HepG2 (cell line): ENCODE data around the gene BCL7A. TPM values are rescaled to one million over a fixed set of nuclear protein-coding genes. Genes with fewer than 3 reads are reported as not detected.

Source experiments
- GABPB1 ChIP-seq: IDR thresholded peaks from 2 replicates; pipeline ENCODE4 v1.6.1; 2016; ENCODE audit warnings: mild to moderate bottlenecking, missing genetic modification reagents, moderate library complexity, missing compliant biosample characterization
- GATA4 ChIP-seq: sonication (generic); IDR thresholded peaks from 2 replicates; pipeline ENCODE4 v1.6.1; 2016; ENCODE audit warnings: antibody characterized with exemption, low read depth, borderline replicate concordance
- GATAD1 ChIP-seq: IDR thresholded peaks from 2 replicates; pipeline ENCODE4 v1.6.1; 2016; ENCODE audit warnings: missing genetic modification reagents, missing compliant biosample characterization
- HHEX ChIP-seq: IDR thresholded peaks from 2 replicates; pipeline ENCODE4 v1.6.1; 2016; ENCODE audit warnings: control low read depth
- KLF11 ChIP-seq: IDR thresholded peaks from 2 replicates; pipeline ENCODE4 v1.6.1; 2016; ENCODE audit warnings: missing compliant biosample characterization
- MIER3 ChIP-seq: IDR thresholded peaks from 2 replicates; pipeline ENCODE4 v1.6.1; 2016; ENCODE audit warnings: missing compliant biosample characterization, borderline replicate concordance
- NFE2 ChIP-seq: sonication (generic); formaldehyde crosslinking; IDR thresholded peaks from 2 replicates; pipeline ENCODE4 v1.4.0; 2020; ENCODE audit warnings: missing genetic modification reagents
- ONECUT2 ChIP-seq: sonication (generic); formaldehyde crosslinking; IDR thresholded peaks from 2 replicates; pipeline ENCODE4 v1.4.0; 2020; ENCODE audit warnings: missing genetic modification reagents
- SMC3 ChIP-seq: IDR thresholded peaks from 2 replicates; pipeline ENCODE4 v1.6.1; 2011; ENCODE audit warnings: low read length, improper control_type of control experiment
- TAF15 ChIP-seq: fragments of 200-400 bp; formaldehyde crosslinking; IDR thresholded peaks from one replicate; pipeline ENCODE4 v1.6.1; 2018; ENCODE audit warnings: mild to moderate bottlenecking, low read depth, low read length; ENCODE audit not compliant: poor library complexity, severe bottlenecking
- ZNF10 ChIP-seq: sonication (generic); formaldehyde crosslinking; IDR thresholded peaks from 2 replicates; pipeline ENCODE4 v1.4.0; 2020; ENCODE audit warnings: mild to moderate bottlenecking, low read depth, missing genetic modification reagents, borderline replicate concordance
- ZNF292 ChIP-seq: sonication (generic); formaldehyde crosslinking; IDR thresholded peaks from 2 replicates; pipeline ENCODE4 v1.8.1; 2022; ENCODE audit warnings: mild to moderate bottlenecking, low read depth, missing genetic modification reagents, borderline replicate concordance
- ZNF562 ChIP-seq: sonication (generic); formaldehyde crosslinking; IDR thresholded peaks from 2 replicates; pipeline ENCODE4 v1.8.0; 2022; ENCODE audit warnings: missing genetic modification reagents, borderline replicate concordance
- ZNF607 ChIP-seq: sonication (generic); formaldehyde crosslinking; IDR thresholded peaks from 2 replicates; pipeline ENCODE4 v1.5.1; 2020; ENCODE audit warnings: missing genetic modification reagents, mild to moderate bottlenecking, borderline replicate concordance
- ZNF792 ChIP-seq: IDR thresholded peaks from 2 replicates; pipeline ENCODE4 v1.6.1; 2016
- polyA plus RNA-seq, 8 experiments: library from polyadenylated mRNA; depleted of rRNA in 3 of 8; stranded (reverse) in 7 of 8; unstranded in 1 of 8; fragments of >200 nt; fragmentation: Illumina TruSeq in 4 of 8; extraction: Trizol in 4 of 8; gene quantifications; 2 replicates each; pipeline versions ENCODE4 v1.2.1 to v1.2.3, GENCODE V29; 2011 to 2016; ENCODE audit warnings: low read depth in 4 of 8, missing spikeins in 1 of 8, mixed read lengths in 1 of 8; ENCODE audit not compliant: insufficient read depth in 1 of 8
- total RNA-seq, 5 experiments: library from RNA; depleted of rRNA; stranded (reverse); fragments of >200 nt; fragmentation: Illumina TruSeq; extraction: Trizol; gene quantifications; 2 replicates each; pipeline ENCODE4 v1.2.3, GENCODE V29; 2016; ENCODE audit warnings: low read depth in 1 of 5
- TF ChIP-seq, protein P1 (sequence below): conservative IDR thresholded peaks from 2 replicates; pipeline ENCODE4 v1.6.1; 2018; ENCODE audit warnings: missing genetic modification reagents
- TF ChIP-seq, protein P2 (sequence below): sonication (generic); formaldehyde crosslinking; IDR thresholded peaks from 2 replicates; pipeline ENCODE4 v1.4.0; 2020; ENCODE audit warnings: missing genetic modification reagents, borderline replicate concordance
- TF ChIP-seq, protein P3 (sequence below): sonication (generic); formaldehyde crosslinking; IDR thresholded peaks from 2 replicates; pipeline ENCODE4 v1.5.1; 2020; ENCODE audit warnings: mild to moderate bottlenecking, moderate library complexity, missing genetic modification reagents
- TF ChIP-seq, protein P4 (sequence below): sonication (generic); formaldehyde crosslinking; IDR thresholded peaks from 2 replicates; pipeline ENCODE4 v1.8.1; 2022; ENCODE audit warnings: low read depth, mild to moderate bottlenecking, missing genetic modification reagents
- TF ChIP-seq, protein P5 (sequence below): IDR thresholded peaks from 2 replicates; pipeline ENCODE4 v1.6.1; 2016; ENCODE audit warnings: control low read depth

The BCL7A gene
- total and polyA plus RNA-seq, 2 of the 13 experiments (the other 11 are each of a cell fraction or from before 2014, with no cell fraction given): 4.1 to 6.2 TPM

DNA sequence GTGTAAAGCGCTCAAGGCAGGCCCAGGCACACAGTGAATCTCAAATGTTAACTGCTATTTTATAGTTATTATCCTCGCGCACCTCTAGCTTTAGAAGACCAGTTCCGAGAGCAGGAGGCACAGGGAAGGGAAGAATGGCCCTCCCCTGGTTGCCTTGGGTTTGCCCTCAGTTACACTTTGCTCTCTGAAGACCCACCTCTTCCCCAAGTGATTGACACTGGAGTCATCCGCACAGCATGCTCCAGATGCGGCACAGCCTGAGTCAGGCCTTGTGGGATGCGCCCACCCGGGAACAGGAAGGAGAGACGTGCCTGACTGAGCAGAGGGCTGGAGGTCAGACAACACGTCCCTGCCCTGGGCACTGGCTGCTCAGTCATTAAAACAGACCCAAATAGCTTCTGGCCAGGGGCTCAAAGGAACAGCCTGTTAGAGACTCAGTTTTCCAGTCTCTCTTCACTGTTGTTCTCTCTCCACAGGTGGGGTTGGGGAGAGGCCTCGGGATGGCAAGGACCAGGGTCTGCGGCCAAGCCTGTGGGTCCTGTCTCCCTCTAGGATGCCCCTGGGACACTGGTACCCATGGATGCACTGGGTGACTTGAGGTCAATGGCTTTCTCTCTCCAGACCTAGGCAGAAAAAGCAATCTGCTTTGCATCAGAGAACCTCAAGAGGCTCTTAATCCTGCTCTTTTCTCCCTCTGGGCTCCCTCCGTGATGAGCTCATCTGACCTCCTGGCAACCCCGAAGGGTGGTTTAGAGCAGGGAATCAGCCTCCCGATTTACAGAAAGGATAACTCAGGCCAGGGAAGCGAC is 43.3 kb downstream of the BCL7A start (continued):
- TF ChIP-seq ZNF607: no peak
- TF ChIP-seq GABPB1: peak; percentile 68
- TF ChIP-seq KLF11 (CRISPR knock-in tag): no peak
- TF ChIP-seq MIER3 (CRISPR knock-in tag): no peak
- TF ChIP-seq SMC3: no peak
- TF ChIP-seq ZNF792: no peak
- 0 out of 2 replicates have a peak, but pooled peaks have one; percentile 16 for TF ChIP-seq GATAD1 (CRISPR knock-in tag)
- TF ChIP-seq, protein P1, sequence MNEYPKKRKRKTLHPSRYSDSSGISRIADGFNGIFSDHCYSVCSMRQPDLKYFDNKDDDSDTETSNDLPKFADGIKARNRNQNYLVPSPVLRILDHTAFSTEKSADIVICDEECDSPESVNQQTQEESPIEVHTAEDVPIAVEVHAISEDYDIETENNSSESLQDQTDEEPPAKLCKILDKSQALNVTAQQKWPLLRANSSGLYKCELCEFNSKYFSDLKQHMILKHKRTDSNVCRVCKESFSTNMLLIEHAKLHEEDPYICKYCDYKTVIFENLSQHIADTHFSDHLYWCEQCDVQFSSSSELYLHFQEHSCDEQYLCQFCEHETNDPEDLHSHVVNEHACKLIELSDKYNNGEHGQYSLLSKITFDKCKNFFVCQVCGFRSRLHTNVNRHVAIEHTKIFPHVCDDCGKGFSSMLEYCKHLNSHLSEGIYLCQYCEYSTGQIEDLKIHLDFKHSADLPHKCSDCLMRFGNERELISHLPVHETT (CRISPR knock-in tag): no peak
- no peak for TF ChIP-seq ZNF10 (CRISPR knock-in tag)
- TF ChIP-seq, protein P2, sequence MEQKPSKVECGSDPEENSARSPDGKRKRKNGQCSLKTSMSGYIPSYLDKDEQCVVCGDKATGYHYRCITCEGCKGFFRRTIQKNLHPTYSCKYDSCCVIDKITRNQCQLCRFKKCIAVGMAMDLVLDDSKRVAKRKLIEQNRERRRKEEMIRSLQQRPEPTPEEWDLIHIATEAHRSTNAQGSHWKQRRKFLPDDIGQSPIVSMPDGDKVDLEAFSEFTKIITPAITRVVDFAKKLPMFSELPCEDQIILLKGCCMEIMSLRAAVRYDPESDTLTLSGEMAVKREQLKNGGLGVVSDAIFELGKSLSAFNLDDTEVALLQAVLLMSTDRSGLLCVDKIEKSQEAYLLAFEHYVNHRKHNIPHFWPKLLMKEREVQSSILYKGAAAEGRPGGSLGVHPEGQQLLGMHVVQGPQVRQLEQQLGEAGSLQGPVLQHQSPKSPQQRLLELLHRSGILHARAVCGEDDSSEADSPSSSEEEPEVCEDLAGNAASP (CRISPR knock-in tag): 0 out of 2 replicates have a peak, but pooled peaks have one; percentile 35
- TF ChIP-seq ZNF292 (CRISPR knock-in tag): peak; percentile 40; the same call in 1 of the 2 replicates
- TF ChIP-seq GATA4: 0 out of 2 replicates have a peak, but pooled peaks have one; percentile 13
- TF ChIP-seq HHEX (CRISPR knock-in tag): no peak
- TF ChIP-seq NFE2 (CRISPR knock-in tag): no peak
- TF ChIP-seq, protein P3, sequence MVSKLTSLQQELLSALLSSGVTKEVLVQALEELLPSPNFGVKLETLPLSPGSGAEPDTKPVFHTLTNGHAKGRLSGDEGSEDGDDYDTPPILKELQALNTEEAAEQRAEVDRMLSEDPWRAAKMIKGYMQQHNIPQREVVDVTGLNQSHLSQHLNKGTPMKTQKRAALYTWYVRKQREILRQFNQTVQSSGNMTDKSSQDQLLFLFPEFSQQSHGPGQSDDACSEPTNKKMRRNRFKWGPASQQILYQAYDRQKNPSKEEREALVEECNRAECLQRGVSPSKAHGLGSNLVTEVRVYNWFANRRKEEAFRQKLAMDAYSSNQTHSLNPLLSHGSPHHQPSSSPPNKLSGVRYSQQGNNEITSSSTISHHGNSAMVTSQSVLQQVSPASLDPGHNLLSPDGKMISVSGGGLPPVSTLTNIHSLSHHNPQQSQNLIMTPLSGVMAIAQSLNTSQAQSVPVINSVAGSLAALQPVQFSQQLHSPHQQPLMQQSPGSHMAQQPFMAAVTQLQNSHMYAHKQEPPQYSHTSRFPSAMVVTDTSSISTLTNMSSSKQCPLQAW: peak; percentile 25; the same call in 1 of the 2 replicates
- TF ChIP-seq, protein P4, sequence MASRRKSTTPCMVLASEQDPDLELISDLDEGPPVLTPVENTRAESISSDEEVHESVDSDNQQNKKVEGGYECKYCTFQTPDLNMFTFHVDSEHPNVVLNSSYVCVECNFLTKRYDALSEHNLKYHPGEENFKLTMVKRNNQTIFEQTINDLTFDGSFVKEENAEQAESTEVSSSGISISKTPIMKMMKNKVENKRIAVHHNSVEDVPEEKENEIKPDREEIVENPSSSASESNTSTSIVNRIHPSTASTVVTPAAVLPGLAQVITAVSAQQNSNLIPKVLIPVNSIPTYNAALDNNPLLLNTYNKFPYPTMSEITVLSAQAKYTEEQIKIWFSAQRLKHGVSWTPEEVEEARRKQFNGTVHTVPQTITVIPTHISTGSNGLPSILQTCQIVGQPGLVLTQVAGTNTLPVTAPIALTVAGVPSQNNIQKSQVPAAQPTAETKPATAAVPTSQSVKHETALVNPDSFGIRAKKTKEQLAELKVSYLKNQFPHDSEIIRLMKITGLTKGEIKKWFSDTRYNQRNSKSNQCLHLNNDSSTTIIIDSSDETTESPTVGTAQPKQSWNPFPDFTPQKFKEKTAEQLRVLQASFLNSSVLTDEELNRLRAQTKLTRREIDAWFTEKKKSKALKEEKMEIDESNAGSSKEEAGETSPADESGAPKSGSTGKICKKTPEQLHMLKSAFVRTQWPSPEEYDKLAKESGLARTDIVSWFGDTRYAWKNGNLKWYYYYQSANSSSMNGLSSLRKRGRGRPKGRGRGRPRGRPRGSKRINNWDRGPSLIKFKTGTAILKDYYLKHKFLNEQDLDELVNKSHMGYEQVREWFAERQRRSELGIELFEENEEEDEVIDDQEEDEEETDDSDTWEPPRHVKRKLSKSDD (CRISPR knock-in tag): 0 out of 2 replicates have a peak, but pooled peaks have one; percentile 6
- TF ChIP-seq ZNF562 (CRISPR knock-in tag): no peak
- TF ChIP-seq ONECUT2: no peak
- TF ChIP-seq, protein P5, sequence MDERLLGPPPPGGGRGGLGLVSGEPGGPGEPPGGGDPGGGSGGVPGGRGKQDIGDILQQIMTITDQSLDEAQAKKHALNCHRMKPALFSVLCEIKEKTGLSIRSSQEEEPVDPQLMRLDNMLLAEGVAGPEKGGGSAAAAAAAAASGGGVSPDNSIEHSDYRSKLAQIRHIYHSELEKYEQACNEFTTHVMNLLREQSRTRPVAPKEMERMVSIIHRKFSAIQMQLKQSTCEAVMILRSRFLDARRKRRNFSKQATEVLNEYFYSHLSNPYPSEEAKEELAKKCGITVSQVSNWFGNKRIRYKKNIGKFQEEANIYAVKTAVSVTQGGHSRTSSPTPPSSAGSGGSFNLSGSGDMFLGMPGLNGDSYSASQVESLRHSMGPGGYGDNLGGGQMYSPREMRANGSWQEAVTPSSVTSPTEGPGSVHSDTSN: peak; percentile 93
- no peak for TF ChIP-seq TAF15
